ENCODE measurements around the gene SEMA6D. TPM values are rescaled to one million over a fixed set of nuclear protein-coding genes. Genes with fewer than 3 reads are reported as not detected.

Gene SEMA6D
- total RNA-seq, 1 experiment from 2014 or later, result 0.91 TPM

DNA sequence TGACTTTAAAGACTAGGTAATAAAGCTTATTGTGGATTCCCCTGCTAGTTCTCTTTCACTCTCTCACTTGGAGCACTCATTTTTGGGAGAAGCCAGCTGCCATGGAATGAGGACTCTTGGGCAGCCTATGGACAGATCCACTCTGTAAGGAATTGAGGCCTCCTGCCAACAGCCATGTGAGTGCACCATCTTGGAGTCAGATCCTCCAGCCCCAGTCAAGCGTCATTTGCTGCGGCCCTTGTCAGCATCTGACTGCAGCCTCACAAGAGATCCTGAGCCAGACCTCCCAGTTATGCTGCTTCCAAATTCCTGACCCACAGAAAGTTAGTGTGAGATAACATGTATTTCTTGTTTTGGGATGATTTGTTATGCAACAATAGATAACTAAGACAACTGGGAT, 101.9 kb downstream of the SEMA6D start:
- Histone ChIP-seq H3K27me3 (ENCODE audit: low read length) (no peaks in the 10 kb centered on the region), H3K9ac (ENCODE audit: low read length) (no peak overlapping the region), H3K4me1 (ENCODE audit: insufficient read depth, low read length) (peaks cover 18% of the 10 kb centered on the region), H3K9me3 (ENCODE audit: low read length) (no peaks in the 10 kb centered on the region), H3K4me2 (ENCODE audit: low read length) (no peak overlapping the region), H3F3A (ENCODE audit: low read length, unreplicated experiment) (no peaks in the 10 kb centered on the region), H3K36me3 (ENCODE audit: low read depth, low read length) (no peaks in the 10 kb centered on the region), H3K79me2 (ENCODE audit: low read length) (no peaks in the 10 kb centered on the region), H3K9me2 (replicated peaks; ENCODE audit: low read length) (no peaks in the 10 kb centered on the region), H2AFZ (ENCODE audit: low read length) (no peak overlapping the region), H3K4me3 (ENCODE audit: low read length) (no peak overlapping the region), H3K27ac (ENCODE audit: low read length) (no peak overlapping the region), H4K20me1 (ENCODE audit: low read length) (no peaks in the 10 kb centered on the region)
- no peak for TF ChIP-seq EZH2phosphoT487 (IDR thresholded peaks at IDR 0.05; ENCODE audit: borderline replicate concordance, low read length)
- TF ChIP-seq, protein P1, sequence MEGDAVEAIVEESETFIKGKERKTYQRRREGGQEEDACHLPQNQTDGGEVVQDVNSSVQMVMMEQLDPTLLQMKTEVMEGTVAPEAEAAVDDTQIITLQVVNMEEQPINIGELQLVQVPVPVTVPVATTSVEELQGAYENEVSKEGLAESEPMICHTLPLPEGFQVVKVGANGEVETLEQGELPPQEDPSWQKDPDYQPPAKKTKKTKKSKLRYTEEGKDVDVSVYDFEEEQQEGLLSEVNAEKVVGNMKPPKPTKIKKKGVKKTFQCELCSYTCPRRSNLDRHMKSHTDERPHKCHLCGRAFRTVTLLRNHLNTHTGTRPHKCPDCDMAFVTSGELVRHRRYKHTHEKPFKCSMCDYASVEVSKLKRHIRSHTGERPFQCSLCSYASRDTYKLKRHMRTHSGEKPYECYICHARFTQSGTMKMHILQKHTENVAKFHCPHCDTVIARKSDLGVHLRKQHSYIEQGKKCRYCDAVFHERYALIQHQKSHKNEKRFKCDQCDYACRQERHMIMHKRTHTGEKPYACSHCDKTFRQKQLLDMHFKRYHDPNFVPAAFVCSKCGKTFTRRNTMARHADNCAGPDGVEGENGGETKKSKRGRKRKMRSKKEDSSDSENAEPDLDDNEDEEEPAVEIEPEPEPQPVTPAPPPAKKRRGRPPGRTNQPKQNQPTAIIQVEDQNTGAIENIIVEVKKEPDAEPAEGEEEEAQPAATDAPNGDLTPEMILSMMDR (conservative IDR thresholded peaks at IDR 0.05; ENCODE audit: low read depth, low read length), result no peak
- CTCF ChIA-PET, result no interaction called here
- POLR2A ChIA-PET (ENCODE audit: unreplicated experiment), result no interaction called here
- no peak for ATAC-seq
- BruUV-seq (replicated peaks), result no TSS peak
- intact Hi-C loops (cut with micrococcal nuclease), result no loop called here
- no peak for DNase-seq

- Histone ChIP-seq H3K4me1 (ENCODE audit: insufficient read depth, low read length) (peaks cover 18% of the 10 kb centered on the region), H3K4me2 (ENCODE audit: low read length) (peak overlapping the region; percentile 57), H3K9me3 (ENCODE audit: low read length) (no peaks in the 10 kb centered on the region), H3K79me2 (ENCODE audit: low read length) (no peaks in the 10 kb centered on the region), H3K27ac (ENCODE audit: low read length) (peak overlapping the region; percentile 28), H3K9me2 (replicated peaks; ENCODE audit: low read length) (no peaks in the 10 kb centered on the region), H3K27me3 (ENCODE audit: low read length) (no peaks in the 10 kb centered on the region), H3K4me3 (ENCODE audit: low read length) (no peak overlapping the region), H2AFZ (ENCODE audit: low read length) (no peak overlapping the region), H3F3A (ENCODE audit: low read length, unreplicated experiment) (no peaks in the 10 kb centered on the region), H4K20me1 (ENCODE audit: low read length) (no peaks in the 10 kb centered on the region), H3K9ac (ENCODE audit: low read length) (no peak overlapping the region), H3K36me3 (ENCODE audit: low read depth, low read length) (no peaks in the 10 kb centered on the region)
- no peak for TF ChIP-seq EZH2phosphoT487 (IDR thresholded peaks at IDR 0.05; ENCODE audit: borderline replicate concordance, low read length)
- no peak for TF ChIP-seq EZH2 (IDR thresholded peaks at IDR 0.05; ENCODE audit: low read length, unreplicated experiment)
- TF ChIP-seq, protein P1 (conservative IDR thresholded peaks at IDR 0.05; ENCODE audit: low read depth, low read length), result no peak
- no TSS peak for BruUV-seq (replicated peaks)
- ChIA-PET POLR2A (ENCODE audit: unreplicated experiment) (no interaction called here), CTCF (no interaction called here)
- intact Hi-C loops (cut with micrococcal nuclease), result no loop called here
- ATAC-seq (peak; percentile 79), DNase-seq (peak; percentile 74)
Observed at GRCh38 chr15:47820057-47820746, 102.9 kb downstream of the SEMA6D start.

GRCh38 chr15:47820747-47821319, 103.5 kb downstream of the SEMA6D start:
- peak overlapping the region; percentile 28 for H3K27ac ChIP-seq (ENCODE audit: low read length)
- H2AFZ ChIP-seq (ENCODE audit: low read length), result no peak overlapping the region
- H3F3A ChIP-seq (ENCODE audit: low read length, unreplicated experiment), result no peaks in the 10 kb centered on the region
- intact Hi-C loops (cut with micrococcal nuclease), result no loop called here
- no peak overlapping the region for H3K9ac ChIP-seq (ENCODE audit: low read length)
- DNase-seq (no peak), ATAC-seq (no peak)
- no peaks in the 10 kb centered on the region for H3K36me3 ChIP-seq (ENCODE audit: low read depth, low read length)
- H4K20me1 ChIP-seq (ENCODE audit: low read length), result no peaks in the 10 kb centered on the region
- H3K9me2 ChIP-seq (replicated peaks; ENCODE audit: low read length), result no peaks in the 10 kb centered on the region
- peak overlapping the region; percentile 57 for H3K4me2 ChIP-seq (ENCODE audit: low read length)
- peaks cover 18% of the 10 kb centered on the region for H3K4me1 ChIP-seq (ENCODE audit: insufficient read depth, low read length)
- ChIA-PET POLR2A (ENCODE audit: unreplicated experiment) (no interaction called here), CTCF (no interaction called here)
- no peaks in the 10 kb centered on the region for H3K9me3 ChIP-seq (ENCODE audit: low read length)
- no peaks in the 10 kb centered on the region for H3K27me3 ChIP-seq (ENCODE audit: low read length)
- TF ChIP-seq EZH2phosphoT487 (IDR thresholded peaks at IDR 0.05; ENCODE audit: borderline replicate concordance, low read length) (no peak), EZH2 (IDR thresholded peaks at IDR 0.05; ENCODE audit: low read length, unreplicated experiment) (no peak)
- TF ChIP-seq, protein P1 (conservative IDR thresholded peaks at IDR 0.05; ENCODE audit: low read depth, low read length), result no peak
- no peaks in the 10 kb centered on the region for H3K79me2 ChIP-seq (ENCODE audit: low read length)
- no TSS peak for BruUV-seq (replicated peaks)
- no peak overlapping the region for H3K4me3 ChIP-seq (ENCODE audit: low read length)
